ENCODE results near the gene CYP4F2.
"Not testable (repeated sequence)": the region's sequence is repeated elsewhere in the genome, so short reads cannot be mapped to it uniquely, and the experiment has no call there.

Gene CYP4F2

DNA sequence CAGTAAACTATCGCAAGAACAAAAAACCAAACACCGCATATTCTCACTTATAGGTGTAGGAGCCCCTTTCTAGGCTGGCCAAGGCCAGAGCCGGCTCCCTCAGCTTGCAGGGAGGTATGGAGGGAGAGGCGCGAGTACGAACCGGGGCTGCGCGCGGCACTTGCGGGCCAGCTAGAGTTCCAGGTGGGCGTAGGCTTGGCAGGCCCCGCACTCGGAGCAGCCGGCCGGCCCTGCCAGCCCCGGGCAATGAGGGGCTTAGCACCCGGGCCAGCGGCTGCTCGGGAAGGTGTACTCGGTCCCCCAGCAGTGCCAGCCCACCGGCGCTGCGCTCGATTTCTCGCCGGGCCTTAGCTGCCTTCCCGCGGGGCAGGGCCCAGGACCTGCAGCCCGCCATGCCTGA is 1.7 kb upstream of the CYP4F2 start:
- not testable (repeated sequence) for DNase-seq

GRCh38 chr19:15897026-15897737 is 692 bp downstream of the CYP4F2 start:
- no peak for DNase-seq

DNA sequence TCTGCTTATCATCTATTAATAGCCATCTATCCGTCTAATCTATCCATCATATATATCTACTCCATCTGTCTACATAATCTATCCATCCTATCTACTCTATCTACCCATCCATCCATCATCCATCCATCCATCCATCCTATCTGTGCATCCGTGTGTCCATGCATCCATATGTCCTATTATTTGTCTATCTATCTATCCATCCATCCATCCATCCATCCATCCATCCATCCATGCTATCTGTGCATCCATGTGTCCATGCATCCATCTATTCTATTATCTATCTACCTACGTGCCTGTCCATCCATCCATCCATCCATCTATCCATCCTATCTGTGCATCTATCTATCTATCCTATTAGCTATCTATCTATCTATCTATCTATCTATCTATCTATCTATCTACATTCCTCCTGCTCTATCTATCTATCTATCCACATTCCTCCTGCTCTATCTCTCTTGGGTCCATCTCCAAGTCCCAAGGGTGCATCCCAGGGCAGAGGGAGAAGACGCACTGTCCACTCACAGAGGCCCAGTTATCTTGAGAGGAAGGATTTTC is 1.9 kb downstream of the CYP4F2 start:
- no peak for DNase-seq

- DNase-seq = no peak
Observed at GRCh38 chr19:15894359-15894758, 3.5 kb downstream of the CYP4F2 start.

- DNase-seq = no peak
Observed at GRCh38 chr19:15893477-15893876, 4.4 kb downstream of the CYP4F2 start.

DNA sequence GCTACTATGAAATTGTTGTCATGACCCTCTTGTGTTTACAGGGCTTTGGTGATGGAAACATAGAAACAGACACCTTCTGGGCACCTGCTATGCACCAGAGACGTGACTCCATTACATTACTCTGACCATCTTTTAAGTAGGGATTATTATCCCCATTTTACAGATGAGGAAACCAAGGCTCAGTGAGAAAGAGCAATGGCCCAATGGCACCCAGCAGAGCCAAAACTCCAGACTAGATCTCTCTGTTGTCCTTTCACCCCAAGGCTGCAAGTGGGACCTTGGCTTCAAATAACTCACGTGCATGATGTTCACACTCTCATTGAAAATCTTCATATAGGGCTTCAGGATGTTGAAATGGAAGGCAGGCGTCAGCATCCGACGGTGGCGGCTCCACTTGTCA is 5.9 kb downstream of the CYP4F2 start:
- DNase-seq = no peak

- no peak for DNase-seq
Observed at GRCh38 chr19:15891434-15891833, 6.4 kb downstream of the CYP4F2 start.

DNA sequence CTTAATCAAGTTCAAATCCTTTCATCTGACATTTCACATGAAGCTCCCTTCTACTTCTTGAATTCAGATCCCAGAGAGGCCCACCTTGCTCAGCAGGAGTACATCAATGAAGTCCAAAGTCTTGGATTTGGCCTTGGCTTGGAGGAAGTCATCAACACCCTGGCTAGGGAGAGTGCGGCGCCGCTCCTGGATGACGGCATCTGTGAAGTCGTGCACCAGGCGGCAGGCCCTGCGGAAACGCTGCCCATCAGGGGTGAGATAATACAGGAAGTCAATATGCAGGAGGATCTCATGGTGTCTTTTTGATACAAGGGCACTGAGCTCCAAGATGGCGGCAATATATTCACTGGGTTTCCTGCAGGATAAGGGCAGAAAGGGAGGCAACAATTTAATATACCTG is 8.5 kb downstream of the CYP4F2 start:
- DNase-seq = not testable (repeated sequence)

GRCh38 chr19:15885919-15886318 is 12.0 kb downstream of the CYP4F2 start:
- DNase-seq = no peak

DNA sequence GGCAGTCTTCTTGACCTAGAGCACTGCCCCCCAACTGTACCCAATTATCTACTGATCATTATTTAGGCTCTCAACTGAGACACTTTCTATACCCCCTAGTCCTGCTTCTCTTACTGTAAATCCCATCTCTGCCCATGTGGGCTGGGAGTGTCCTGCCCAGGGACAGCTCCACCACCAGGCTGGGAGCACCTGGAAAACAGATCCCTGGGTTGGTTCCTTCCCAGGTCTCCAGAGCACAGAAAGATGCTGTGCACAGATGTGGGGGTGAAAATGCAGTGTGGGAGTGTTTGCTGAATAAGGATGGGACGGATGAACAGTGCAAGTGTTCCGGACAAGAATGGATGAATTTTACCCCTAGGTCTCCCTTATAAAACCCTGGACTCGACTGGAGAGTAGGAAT is 12.7 kb downstream of the CYP4F2 start:
- DNase-seq = no peak

DNA sequence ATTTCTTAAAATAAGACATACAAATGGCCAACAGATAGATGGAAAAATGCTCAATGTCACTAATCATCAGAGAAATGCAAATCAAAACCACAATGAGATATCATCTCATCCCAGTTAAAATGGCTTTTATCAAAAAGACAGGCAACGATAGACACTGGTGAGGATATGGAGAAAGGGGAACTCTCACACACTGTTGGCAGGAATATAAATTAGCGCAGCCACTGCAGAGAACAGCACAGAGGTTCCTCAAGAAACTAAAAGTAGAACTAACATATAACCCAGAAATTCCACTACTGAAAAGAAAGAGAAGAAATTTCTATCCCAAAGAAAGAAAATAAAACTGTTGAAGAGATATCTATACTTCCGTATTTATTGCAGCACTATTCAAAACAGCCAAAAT is 14.5 kb downstream of the CYP4F2 start:
- not testable (repeated sequence) for DNase-seq

DNA sequence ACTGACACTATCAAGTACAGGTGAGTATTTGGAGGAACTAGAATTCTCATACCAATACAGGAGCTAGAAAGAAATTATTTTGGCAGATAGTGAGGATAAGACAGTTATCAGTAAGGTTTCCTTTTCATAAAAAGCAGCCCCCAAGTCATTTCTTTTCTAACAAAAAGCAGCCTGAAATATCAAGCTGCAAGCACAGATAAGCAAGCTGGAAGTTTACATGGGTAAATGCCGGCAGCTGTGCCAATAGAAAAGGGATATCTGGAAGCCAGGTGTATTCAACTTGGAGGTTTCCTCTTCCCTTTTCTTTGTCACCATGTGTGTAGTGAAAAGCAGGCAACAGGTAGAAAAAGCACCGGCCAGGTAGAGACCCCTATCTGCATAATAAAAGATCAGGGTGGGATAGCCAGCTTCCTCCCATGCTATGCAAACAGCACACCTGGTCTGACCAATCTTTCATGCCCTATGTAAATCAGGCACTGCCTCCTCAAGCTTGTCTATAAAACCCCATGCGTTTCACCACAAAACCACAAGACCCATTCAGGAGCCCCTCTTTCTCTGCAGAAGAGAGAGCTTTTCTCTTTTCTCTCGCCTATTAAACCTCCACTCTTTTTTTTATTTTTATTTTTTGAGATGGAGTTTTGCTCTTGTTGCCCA is 22.9 kb downstream of the CYP4F2 start:
- DNase-seq = no peak

- not testable (repeated sequence) for DNase-seq
Observed at GRCh38 chr19:15873771-15874170, 24.1 kb downstream of the CYP4F2 start.

- peak; percentile 78 for DNase-seq
Observed at GRCh38 chr19:15871570-15871969, 26.3 kb downstream of the CYP4F2 start.

DNA sequence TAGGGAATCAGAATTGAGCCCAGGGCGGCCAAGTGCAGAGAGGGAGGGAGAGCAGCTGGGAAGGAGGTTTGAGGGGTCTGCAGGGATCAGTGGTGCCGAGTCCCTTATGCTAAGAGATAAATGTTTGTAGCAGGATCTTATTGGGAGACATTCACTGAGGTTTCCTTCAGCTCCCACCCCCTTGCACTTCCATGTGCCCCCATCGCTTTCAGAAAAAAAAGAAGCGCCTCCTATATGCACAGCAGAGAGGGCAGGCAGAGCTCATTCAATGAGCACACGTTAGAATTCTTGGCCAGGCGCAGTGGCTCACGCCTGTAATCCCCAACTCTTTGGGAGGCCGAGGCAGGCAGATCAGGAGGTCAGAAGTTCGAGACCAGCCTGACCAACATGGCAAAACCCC is 28.0 kb downstream of the CYP4F2 start:
- peak; percentile 30 for DNase-seq

DNA sequence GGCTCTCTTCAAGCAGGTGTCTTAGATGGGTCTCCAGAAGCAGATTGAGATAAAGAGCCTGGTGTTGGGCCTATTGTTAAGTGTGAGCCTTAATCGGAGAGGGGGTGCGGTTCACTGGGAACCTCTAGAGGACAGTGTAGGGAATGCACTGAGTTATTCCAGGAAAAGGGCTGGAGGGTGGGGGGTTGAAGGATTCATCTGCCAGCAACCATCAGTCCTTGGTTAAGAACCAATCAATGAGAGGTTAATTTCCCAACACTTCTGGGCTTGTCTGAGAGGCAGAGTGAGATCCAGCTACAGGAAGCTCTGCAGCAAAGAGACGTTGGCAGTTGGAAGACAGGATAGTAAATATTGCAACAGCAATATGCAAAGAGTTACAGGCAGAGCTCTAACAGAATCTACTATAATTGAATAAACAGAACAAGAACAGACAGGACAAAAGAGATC is 28.7 kb downstream of the CYP4F2 start:
- peak; percentile 50 for DNase-seq

- no peak for DNase-seq
Observed at GRCh38 chr19:15866636-15867035, 31.2 kb downstream of the CYP4F2 start.

- DNase-seq = peak; percentile 24
Observed at GRCh38 chr19:15864824-15865223, 33.0 kb downstream of the CYP4F2 start.

- no peak for DNase-seq
Observed at GRCh38 chr19:15863272-15863671, 34.6 kb downstream of the CYP4F2 start.

DNA sequence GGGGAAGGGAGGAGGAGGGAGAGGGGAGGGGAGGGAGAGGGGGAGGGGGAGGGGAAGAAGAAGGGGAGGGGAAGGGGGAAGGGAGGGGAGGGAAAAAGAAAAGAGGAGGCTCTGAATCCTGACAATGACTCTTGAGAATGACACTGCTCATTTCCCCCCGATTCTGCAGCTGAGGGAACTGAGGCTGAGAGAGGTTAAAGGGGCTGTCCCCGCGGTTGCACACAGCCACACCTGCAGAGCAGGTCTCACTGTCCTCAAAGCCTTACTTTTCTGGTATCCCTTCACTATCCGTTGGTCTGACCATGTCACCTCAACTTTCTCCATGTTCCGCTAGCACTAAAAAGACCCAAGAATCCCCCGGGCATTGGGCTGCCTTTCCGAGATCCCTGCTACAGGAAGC is 35.4 kb downstream of the CYP4F2 start:
- no peak for DNase-seq

- no peak for DNase-seq
Observed at GRCh38 chr19:15860522-15860921, 37.4 kb downstream of the CYP4F2 start.

- DNase-seq = peak; percentile 11
Observed at GRCh38 chr19:15859187-15859586, 38.7 kb downstream of the CYP4F2 start.

GRCh38 chr19:15850385-15850784 is 47.5 kb downstream of the CYP4F2 start:
- DNase-seq = no peak

DNA sequence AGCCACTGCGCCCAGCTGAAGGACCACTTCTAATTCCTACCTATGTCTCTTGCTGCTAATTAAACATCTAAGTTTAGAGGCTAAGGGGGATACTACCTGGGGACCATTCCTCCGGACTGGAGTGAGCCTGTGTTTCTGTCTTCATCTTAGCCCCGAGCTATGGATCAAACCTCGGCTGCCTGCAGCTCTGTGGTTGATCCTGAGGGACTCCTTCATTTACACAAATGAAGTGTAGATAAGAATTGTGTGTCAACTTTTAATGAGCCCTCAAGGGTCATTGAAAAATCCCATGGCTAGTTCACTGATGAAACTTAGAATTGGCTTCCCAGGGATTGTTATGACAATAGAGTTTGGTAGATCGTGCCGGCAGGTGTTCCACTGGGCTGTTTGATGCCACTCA is 51.0 kb downstream of the CYP4F2 start:
- no peak for DNase-seq

GRCh38 chr19:15843894-15844222 is 54.0 kb downstream of the CYP4F2 start:
- DNase-seq = not testable (repeated sequence)

Measured in activated CD8-positive, alpha-beta memory T cell treated with anti-CD3 and anti-CD28 coated beads for 24 hours (primary cell).